GM23338 (cell line): Measurements from ENCODE around the gene HLA-C. TPM values are rescaled to one million over a fixed set of nuclear protein-coding genes. Genes with fewer than 3 reads are reported as not detected.

ENCODE experiments used
- ATAC-seq: fragments of 200-7000 bp; cut with Tn5 transposase; 3 replicates; pipeline ENCODE4 v1.9.1; 2020
- DNase-seq: peaks from one replicate; pipeline ENCODE4 v3.0.0-alpha.2; 2015; ENCODE audit warnings: low spot score
- H2AFZ ChIP-seq: fragments of 200-600 bp; sonication (generic); 2 replicates; pipeline ENCODE4 v1.8.0; 2016; ENCODE audit warnings: antibody characterized with exemption, mild to moderate bottlenecking, moderate library complexity
- H3F3A ChIP-seq: fragments of 200-600 bp; sonication (generic); replicated peaks from 2 replicates; pipeline ENCODE4 v1.8.0; 2017; ENCODE audit warnings: antibody characterized with exemption, mixed run types, low read depth
- H3K27ac ChIP-seq: fragments of 200-600 bp; sonication (generic); 2 replicates; pipeline ENCODE4 v1.6.1; 2016; ENCODE audit warnings: low read depth
- H3K27me3 ChIP-seq: fragments of 200-600 bp; sonication (generic); 2 replicates; pipeline ENCODE4 v1.8.0; 2016; ENCODE audit warnings: mild to moderate bottlenecking, mixed run types, moderate library complexity; ENCODE audit not compliant: insufficient read depth
- H3K36me3 ChIP-seq: fragments of 200-600 bp; sonication (generic); 2 replicates; pipeline ENCODE4 v1.8.0; 2016; ENCODE audit warnings: mild to moderate bottlenecking; ENCODE audit not compliant: insufficient read depth
- H3K4me1 ChIP-seq: fragments of 200-600 bp; sonication (generic); 2 replicates; pipeline ENCODE4 v1.8.0; 2016; ENCODE audit warnings: mild to moderate bottlenecking, moderate library complexity; ENCODE audit not compliant: insufficient read depth
- H3K4me2 ChIP-seq: fragments of 200-600 bp; sonication (generic); 2 replicates; pipeline ENCODE4 v1.7.1; 2017; ENCODE audit warnings: mixed run types
- H3K4me3 ChIP-seq: fragments of 200-600 bp; sonication (generic); 2 replicates; pipeline ENCODE4 v1.6.1; 2016; ENCODE audit warnings: mixed run types
- H3K79me2 ChIP-seq: fragments of 200-600 bp; sonication (generic); replicated peaks from 2 replicates; pipeline ENCODE4 v1.8.0; 2017; ENCODE audit warnings: mild to moderate bottlenecking; ENCODE audit not compliant: insufficient read depth
- H3K9me2 ChIP-seq: fragments of 200-600 bp; sonication (generic); 2 replicates; pipeline ENCODE4 v1.8.0; 2017; ENCODE audit not compliant: insufficient read depth
- H4K20me1 ChIP-seq: fragments of 200-600 bp; sonication (generic); replicated peaks from 2 replicates; pipeline ENCODE4 v1.8.0; 2017; ENCODE audit warnings: mild to moderate bottlenecking; ENCODE audit not compliant: insufficient read depth
- H3K27ac Mint-ChIP-seq: 2 replicates; pipeline ENCODE4 v1.8.0; 2020; ENCODE audit warnings: inconsistent platforms, mild to moderate bottlenecking, moderate library complexity, mixed read lengths
- H3K27me3 Mint-ChIP-seq: 3 replicates; pipeline ENCODE4 v1.8.0; 2022; ENCODE audit warnings: low read depth, mild to moderate bottlenecking, moderate library complexity, mixed read lengths, inconsistent platforms; ENCODE audit not compliant: insufficient read depth, poor library complexity
- H3K36me3 Mint-ChIP-seq: 3 replicates; pipeline ENCODE4 v1.8.0; 2021; ENCODE audit warnings: low read depth, mild to moderate bottlenecking, inconsistent platforms, moderate library complexity, mixed read lengths
- H3K4me1 Mint-ChIP-seq: 3 replicates; pipeline ENCODE4 v1.8.0; 2020; ENCODE audit warnings: mild to moderate bottlenecking, inconsistent platforms, mixed read lengths
- H3K4me3 Mint-ChIP-seq: 3 replicates; pipeline ENCODE4 v1.8.0; 2021; ENCODE audit warnings: moderate library complexity, mild to moderate bottlenecking, inconsistent platforms, mixed read lengths
- H3K9me3 Mint-ChIP-seq: 3 replicates; pipeline ENCODE4 v1.8.0; 2020; ENCODE audit warnings: moderate library complexity, mild to moderate bottlenecking, inconsistent platforms, mixed read lengths
- CREB1 ChIP-seq: fragments of 250-450 bp; sonication (Bioruptor Pico); IDR thresholded peaks from 2 replicates; pipeline ENCODE4 v1.5.0; 2020; ENCODE audit warnings: low read depth, mild to moderate bottlenecking, moderate library complexity
- ETS1 ChIP-seq: IDR thresholded peaks from 2 replicates; pipeline ENCODE4 v1.6.1; 2016; ENCODE audit warnings: antibody characterized with exemption
- EZH2phosphoT487 ChIP-seq: fragments of 200-600 bp; sonication (generic); IDR thresholded peaks from one replicate; pipeline ENCODE4 v1.8.1; 2018; ENCODE audit warnings: antibody characterized with exemption; ENCODE audit not compliant: unreplicated experiment
- JUNB ChIP-seq: IDR thresholded peaks from one replicate; pipeline ENCODE4 v1.6.1; 2016; ENCODE audit warnings: antibody characterized with exemption; ENCODE audit not compliant: unreplicated experiment
- NANOG ChIP-seq: IDR thresholded peaks from 2 replicates; pipeline ENCODE4 v1.6.1; 2016; ENCODE audit warnings: antibody characterized with exemption, borderline replicate concordance
- POLR2AphosphoS5 ChIP-seq: IDR thresholded peaks from 2 replicates; pipeline ENCODE4 v1.6.1; 2016; ENCODE audit warnings: antibody characterized with exemption, low read depth
- STAT1 ChIP-seq: IDR thresholded peaks from one replicate; pipeline ENCODE4 v1.6.1; 2016; ENCODE audit warnings: antibody characterized with exemption; ENCODE audit not compliant: unreplicated experiment
- ZNF114 ChIP-seq: fragments of 250-450 bp; sonication (Bioruptor Pico); IDR thresholded peaks from 2 replicates; pipeline ENCODE4 v1.5.0; 2020; ENCODE audit warnings: mild to moderate bottlenecking, moderate library complexity
- ZNF331 ChIP-seq: fragments of 250-450 bp; sonication (Bioruptor Pico); IDR thresholded peaks from 2 replicates; pipeline ENCODE4 v1.5.0; 2020; ENCODE audit warnings: low read depth, mild to moderate bottlenecking, moderate library complexity
- polyA plus RNA-seq: library from polyadenylated mRNA; unstranded; fragments of >200 nt; fragmentation: Nextera tagmentation; extraction: Ambion mirVana; gene quantifications from 2 replicates; pipeline ENCODE4 v1.2.1, GENCODE V29; 2016
- total RNA-seq: library from RNA; depleted of rRNA; stranded (reverse); fragments of >200 nt; shearing (Covaris generic); gene quantifications from 2 replicates; pipeline ENCODE4 v1.2.3, GENCODE V29; 2014
- TF ChIP-seq, protein P1 (sequence below), 2 experiments: fragments of 200-600 bp in 1 of 2; sonication (generic) in 1 of 2; conservative IDR thresholded peaks; 2 replicates each; pipeline versions ENCODE4 v1.5.1 to v1.6.1; 2016 to 2017; ENCODE audit warnings: antibody characterized with exemption in 2 of 2, low read depth in 2 of 2, mild to moderate bottlenecking in 2 of 2, moderate library complexity in 1 of 2
- TF ChIP-seq, protein P2 (sequence below): IDR thresholded peaks from one replicate; pipeline ENCODE4 v1.6.1; 2018; ENCODE audit warnings: antibody characterized with exemption; ENCODE audit not compliant: unreplicated experiment
- TF ChIP-seq, protein P3 (sequence below): fragments of 250-450 bp; sonication (Bioruptor Pico); IDR thresholded peaks from 2 replicates; pipeline ENCODE4 v1.5.0; 2020; ENCODE audit warnings: mild to moderate bottlenecking, moderate library complexity

Gene HLA-C
- total and polyA plus RNA-seq, 2 experiments from 2014 or later, result 73.1 to 116 TPM

DNA sequence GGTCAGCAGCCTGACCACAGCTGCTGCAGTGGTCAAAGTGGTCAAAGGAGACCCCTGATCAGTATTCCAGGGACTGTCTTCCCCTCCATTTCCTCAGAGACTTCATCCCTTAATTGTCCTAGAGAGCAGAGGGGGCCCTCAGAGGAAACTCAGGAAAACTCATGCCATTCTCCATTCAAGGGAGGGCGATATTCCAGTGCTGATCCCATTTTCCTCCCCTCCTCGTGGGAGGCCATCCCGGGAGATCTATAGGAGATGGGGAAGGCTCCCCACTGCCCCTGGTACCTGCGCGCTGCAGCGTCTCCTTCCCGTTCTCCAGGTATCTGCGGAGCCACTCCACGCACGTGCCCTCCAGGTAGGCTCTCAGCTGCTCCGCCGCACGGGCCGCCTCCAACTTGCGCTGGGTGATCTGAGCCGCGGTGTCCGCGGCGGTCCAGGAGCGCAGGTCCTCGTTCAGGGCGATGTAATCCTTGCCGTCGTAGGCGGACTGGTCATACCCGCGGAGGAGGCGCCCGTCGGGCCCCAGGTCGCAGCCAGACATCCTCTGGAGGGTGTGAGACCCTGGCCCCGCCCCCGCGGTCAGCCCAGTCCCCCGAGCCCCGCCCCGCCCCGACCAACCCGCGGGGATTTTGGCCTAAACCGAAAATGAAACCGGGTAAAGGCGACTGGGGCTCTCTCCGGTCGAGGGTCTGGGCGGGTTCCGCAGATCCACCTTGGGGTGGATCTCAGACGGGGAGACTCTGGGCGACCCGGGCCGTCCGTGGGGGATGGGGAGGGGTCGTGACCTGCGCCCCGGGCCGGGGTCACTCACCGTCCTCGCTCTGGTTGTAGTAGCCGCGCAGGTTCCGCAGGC is 878 bp downstream of the HLA-C start:
- Histone ChIP-seq H3K4me3 (peak overlapping the region; percentile 55; the same call in 1 of the 2 replicates), H3K79me2 (no peaks in the 10 kb centered on the region), H3F3A (no peaks in the 10 kb centered on the region), H3K27me3 (peaks cover 11% of the 10 kb centered on the region; the same call in 1 of the 2 replicates), H3K36me3 (no peaks in the 10 kb centered on the region), H2AFZ (no peak overlapping the region), H3K4me2 (no peak overlapping the region; the same call in 1 of the 2 replicates), H3K4me1 (peaks cover 7% of the 10 kb centered on the region), H4K20me1 (no peaks in the 10 kb centered on the region), H3K27ac (no peak overlapping the region), H3K9me2 (no peaks in the 10 kb centered on the region)
- Mint-ChIP-seq H3K27ac (no peak overlapping the region), H3K4me3 (peak overlapping the region; percentile 77), H3K4me1 (peaks cover 14% of the 10 kb centered on the region), H3K9me3 (no peaks in the 10 kb centered on the region), H3K27me3 (peaks cover 19% of the 10 kb centered on the region), H3K36me3 (peaks cover 25% of the 10 kb centered on the region)
- TF ChIP-seq, protein P1, sequence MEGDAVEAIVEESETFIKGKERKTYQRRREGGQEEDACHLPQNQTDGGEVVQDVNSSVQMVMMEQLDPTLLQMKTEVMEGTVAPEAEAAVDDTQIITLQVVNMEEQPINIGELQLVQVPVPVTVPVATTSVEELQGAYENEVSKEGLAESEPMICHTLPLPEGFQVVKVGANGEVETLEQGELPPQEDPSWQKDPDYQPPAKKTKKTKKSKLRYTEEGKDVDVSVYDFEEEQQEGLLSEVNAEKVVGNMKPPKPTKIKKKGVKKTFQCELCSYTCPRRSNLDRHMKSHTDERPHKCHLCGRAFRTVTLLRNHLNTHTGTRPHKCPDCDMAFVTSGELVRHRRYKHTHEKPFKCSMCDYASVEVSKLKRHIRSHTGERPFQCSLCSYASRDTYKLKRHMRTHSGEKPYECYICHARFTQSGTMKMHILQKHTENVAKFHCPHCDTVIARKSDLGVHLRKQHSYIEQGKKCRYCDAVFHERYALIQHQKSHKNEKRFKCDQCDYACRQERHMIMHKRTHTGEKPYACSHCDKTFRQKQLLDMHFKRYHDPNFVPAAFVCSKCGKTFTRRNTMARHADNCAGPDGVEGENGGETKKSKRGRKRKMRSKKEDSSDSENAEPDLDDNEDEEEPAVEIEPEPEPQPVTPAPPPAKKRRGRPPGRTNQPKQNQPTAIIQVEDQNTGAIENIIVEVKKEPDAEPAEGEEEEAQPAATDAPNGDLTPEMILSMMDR (conservative IDR thresholded peaks at IDR 0.05; ENCODE audit: low read depth in 2 of 2), result no peak
- TF ChIP-seq, protein P2, sequence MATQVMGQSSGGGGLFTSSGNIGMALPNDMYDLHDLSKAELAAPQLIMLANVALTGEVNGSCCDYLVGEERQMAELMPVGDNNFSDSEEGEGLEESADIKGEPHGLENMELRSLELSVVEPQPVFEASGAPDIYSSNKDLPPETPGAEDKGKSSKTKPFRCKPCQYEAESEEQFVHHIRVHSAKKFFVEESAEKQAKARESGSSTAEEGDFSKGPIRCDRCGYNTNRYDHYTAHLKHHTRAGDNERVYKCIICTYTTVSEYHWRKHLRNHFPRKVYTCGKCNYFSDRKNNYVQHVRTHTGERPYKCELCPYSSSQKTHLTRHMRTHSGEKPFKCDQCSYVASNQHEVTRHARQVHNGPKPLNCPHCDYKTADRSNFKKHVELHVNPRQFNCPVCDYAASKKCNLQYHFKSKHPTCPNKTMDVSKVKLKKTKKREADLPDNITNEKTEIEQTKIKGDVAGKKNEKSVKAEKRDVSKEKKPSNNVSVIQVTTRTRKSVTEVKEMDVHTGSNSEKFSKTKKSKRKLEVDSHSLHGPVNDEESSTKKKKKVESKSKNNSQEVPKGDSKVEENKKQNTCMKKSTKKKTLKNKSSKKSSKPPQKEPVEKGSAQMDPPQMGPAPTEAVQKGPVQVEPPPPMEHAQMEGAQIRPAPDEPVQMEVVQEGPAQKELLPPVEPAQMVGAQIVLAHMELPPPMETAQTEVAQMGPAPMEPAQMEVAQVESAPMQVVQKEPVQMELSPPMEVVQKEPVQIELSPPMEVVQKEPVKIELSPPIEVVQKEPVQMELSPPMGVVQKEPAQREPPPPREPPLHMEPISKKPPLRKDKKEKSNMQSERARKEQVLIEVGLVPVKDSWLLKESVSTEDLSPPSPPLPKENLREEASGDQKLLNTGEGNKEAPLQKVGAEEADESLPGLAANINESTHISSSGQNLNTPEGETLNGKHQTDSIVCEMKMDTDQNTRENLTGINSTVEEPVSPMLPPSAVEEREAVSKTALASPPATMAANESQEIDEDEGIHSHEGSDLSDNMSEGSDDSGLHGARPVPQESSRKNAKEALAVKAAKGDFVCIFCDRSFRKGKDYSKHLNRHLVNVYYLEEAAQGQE, result no peak
- TF ChIP-seq JUNB, result no peak
- TF ChIP-seq, protein P3, sequence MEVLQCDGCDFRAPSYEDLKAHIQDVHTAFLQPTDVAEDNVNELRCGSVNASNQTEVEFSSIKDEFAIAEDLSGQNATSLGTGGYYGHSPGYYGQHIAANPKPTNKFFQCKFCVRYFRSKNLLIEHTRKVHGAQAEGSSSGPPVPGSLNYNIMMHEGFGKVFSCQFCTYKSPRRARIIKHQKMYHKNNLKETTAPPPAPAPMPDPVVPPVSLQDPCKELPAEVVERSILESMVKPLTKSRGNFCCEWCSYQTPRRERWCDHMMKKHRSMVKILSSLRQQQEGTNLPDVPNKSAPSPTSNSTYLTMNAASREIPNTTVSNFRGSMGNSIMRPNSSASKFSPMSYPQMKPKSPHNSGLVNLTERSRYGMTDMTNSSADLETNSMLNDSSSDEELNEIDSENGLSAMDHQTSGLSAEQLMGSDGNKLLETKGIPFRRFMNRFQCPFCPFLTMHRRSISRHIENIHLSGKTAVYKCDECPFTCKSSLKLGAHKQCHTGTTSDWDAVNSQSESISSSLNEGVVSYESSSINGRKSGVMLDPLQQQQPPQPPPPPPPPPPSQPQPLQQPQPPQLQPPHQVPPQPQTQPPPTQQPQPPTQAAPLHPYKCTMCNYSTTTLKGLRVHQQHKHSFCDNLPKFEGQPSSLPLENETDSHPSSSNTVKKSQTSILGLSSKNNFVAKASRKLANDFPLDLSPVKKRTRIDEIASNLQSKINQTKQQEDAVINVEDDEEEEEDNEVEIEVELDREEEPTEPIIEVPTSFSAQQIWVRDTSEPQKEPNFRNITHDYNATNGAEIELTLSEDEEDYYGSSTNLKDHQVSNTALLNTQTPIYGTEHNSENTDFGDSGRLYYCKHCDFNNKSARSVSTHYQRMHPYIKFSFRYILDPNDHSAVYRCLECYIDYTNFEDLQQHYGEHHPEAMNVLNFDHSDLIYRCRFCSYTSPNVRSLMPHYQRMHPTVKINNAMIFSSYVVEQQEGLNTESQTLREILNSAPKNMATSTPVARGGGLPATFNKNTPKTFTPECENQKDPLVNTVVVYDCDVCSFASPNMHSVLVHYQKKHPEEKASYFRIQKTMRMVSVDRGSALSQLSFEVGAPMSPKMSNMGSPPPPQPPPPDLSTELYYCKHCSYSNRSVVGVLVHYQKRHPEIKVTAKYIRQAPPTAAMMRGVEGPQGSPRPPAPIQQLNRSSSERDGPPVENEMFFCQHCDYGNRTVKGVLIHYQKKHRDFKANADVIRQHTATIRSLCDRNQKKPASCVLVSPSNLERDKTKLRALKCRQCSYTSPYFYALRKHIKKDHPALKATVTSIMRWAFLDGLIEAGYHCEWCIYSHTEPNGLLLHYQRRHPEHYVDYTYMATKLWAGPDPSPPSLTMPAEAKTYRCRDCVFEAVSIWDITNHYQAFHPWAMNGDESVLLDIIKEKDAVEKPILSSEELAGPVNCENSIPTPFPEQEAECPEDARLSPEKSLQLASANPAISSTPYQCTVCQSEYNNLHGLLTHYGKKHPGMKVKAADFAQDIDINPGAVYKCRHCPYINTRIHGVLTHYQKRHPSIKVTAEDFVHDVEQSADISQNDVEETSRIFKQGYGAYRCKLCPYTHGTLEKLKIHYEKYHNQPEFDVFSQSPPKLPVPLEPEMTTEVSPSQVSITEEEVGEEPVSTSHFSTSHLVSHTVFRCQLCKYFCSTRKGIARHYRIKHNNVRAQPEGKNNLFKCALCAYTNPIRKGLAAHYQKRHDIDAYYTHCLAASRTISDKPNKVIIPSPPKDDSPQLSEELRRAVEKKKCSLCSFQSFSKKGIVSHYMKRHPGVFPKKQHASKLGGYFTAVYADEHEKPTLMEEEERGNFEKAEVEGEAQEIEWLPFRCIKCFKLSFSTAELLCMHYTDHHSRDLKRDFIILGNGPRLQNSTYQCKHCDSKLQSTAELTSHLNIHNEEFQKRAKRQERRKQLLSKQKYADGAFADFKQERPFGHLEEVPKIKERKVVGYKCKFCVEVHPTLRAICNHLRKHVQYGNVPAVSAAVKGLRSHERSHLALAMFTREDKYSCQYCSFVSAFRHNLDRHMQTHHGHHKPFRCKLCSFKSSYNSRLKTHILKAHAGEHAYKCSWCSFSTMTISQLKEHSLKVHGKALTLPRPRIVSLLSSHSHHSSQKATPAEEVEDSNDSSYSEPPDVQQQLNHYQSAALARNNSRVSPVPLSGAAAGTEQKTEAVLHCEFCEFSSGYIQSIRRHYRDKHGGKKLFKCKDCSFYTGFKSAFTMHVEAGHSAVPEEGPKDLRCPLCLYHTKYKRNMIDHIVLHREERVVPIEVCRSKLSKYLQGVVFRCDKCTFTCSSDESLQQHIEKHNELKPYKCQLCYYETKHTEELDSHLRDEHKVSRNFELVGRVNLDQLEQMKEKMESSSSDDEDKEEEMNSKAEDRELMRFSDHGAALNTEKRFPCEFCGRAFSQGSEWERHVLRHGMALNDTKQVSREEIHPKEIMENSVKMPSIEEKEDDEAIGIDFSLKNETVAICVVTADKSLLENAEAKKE (CRISPR knock-in tag), result no peak
- TF ChIP-seq EZH2phosphoT487, result no peak
- TF ChIP-seq CREB1 (CRISPR knock-in tag), result no peak
- no peak for TF ChIP-seq NANOG
- no peak for TF ChIP-seq ZNF331 (CRISPR knock-in tag)
- no peak for TF ChIP-seq POLR2AphosphoS5
- TF ChIP-seq STAT1, result no peak
- TF ChIP-seq ETS1, result no peak
- no peak for TF ChIP-seq ZNF114 (CRISPR knock-in tag)
- DNase-seq, result peak; percentile 68
- ATAC-seq, result peak; percentile 70
